Endothelial cell of umbilical vein (primary cell): ENCODE measurements around the gene NFE2L1. TPM values are rescaled to one million over a fixed set of nuclear protein-coding genes. Genes with fewer than 3 reads are reported as not detected.

Experiments used
- BruUV-seq: library from RNA; stranded (reverse); fragments of 400-500 nt; replicated peaks from 2 replicates; lab custom pipeline; 2021; lab: Mats Ljungman, UMichigan
- CTCF ChIA-PET: fragments of 300-600, 350-600 bp; sonication (Branson Sonifier 250); formaldehyde crosslinking; loops from one replicate; lab custom pipeline; 2021; ENCODE audit warnings: antibody characterized with exemption, inconsistent platforms; lab: Charles Lee
- POLR2A ChIA-PET: fragments of 300-600, 350-600 bp; sonication (Branson Sonifier 250); formaldehyde crosslinking; loops from one replicate; lab custom pipeline; 2021; ENCODE audit warnings: antibody characterized with exemption, inconsistent platforms; lab: Charles Lee
- DNase-seq: peaks from one replicate; pipeline ENCODE4 v3.0.0-alpha.2; 2011; ENCODE audit warnings: low read depth, low spot score
- FAIRE-seq: peaks from 2 replicates; lab custom pipeline; 2011; peaks lifted over from hg19 to GRCh38; lab: Jason Lieb, UNC
- H2AFZ ChIP-seq: 2 replicates; pipeline ENCODE4 v1.6.0; 2012; ENCODE audit warnings: low read depth, low read length, control low read depth, inconsistent platforms
- H3K27ac ChIP-seq: 2 replicates; pipeline ENCODE4 v1.5.1; 2011; ENCODE audit warnings: low read depth, mild to moderate bottlenecking, control low read depth, low read length, moderate library complexity; ENCODE audit not compliant: insufficient read depth
- H3K27me3 ChIP-seq, 2 experiments: 2 replicates each; pipeline versions ENCODE4 v1.6.0 to v1.6.1; 2011; ENCODE audit warnings: low read length in 2 of 2, mixed read lengths in 1 of 2; ENCODE audit not compliant: control insufficient read depth in 2 of 2, insufficient read depth in 2 of 2
- H3K36me3 ChIP-seq, 2 experiments: 2 replicates in 1 of 2; 3 replicates in 1 of 2; pipeline ENCODE4 v1.5.1; 2011; ENCODE audit warnings: low read length in 2 of 2, mild to moderate bottlenecking in 1 of 2, moderate library complexity in 1 of 2; ENCODE audit not compliant: control insufficient read depth in 2 of 2, insufficient read depth in 2 of 2; ENCODE audit errors: extremely low read depth in 1 of 2
- H3K4me1 ChIP-seq: 3 replicates; pipeline ENCODE4 v1.5.1; 2011; ENCODE audit warnings: mild to moderate bottlenecking, low read length; ENCODE audit not compliant: control insufficient read depth, insufficient read depth; ENCODE audit errors: extremely low read depth
- H3K4me2 ChIP-seq: 2 replicates; pipeline ENCODE4 v1.6.1; 2011; ENCODE audit warnings: low read length, control low read depth, mixed read lengths; ENCODE audit not compliant: insufficient read depth
- H3K4me3 ChIP-seq, 3 experiments: fragments of 200-600 bp in 1 of 3; sonication (generic), shearing (Covaris generic) in 1 of 3; replicated peaks in 1 of 3; 2 replicates each; pipeline ENCODE4 v1.5.1; 2011 to 2016; ENCODE audit warnings: control low read depth in 3 of 3, low read length in 3 of 3, mild to moderate bottlenecking in 2 of 3, inconsistent platforms in 1 of 3, low read depth in 1 of 3, moderate library complexity in 1 of 3; ENCODE audit not compliant: insufficient read depth in 1 of 3
- H3K79me2 ChIP-seq: 2 replicates; pipeline ENCODE4 v1.6.0; 2012; ENCODE audit warnings: low read length, inconsistent platforms; ENCODE audit not compliant: control insufficient read depth, insufficient read depth
- H3K9ac ChIP-seq: replicated peaks from 2 replicates; pipeline ENCODE3; 2011; ENCODE audit warnings: low read length, control low read depth; ENCODE audit not compliant: insufficient read depth; ENCODE audit errors: extremely low read depth
- H3K9me1 ChIP-seq: replicated peaks from 3 replicates; pipeline ENCODE4 v1.6.0; 2011; ENCODE audit warnings: mild to moderate bottlenecking, low read length; ENCODE audit not compliant: control insufficient read depth, insufficient read depth; ENCODE audit errors: extremely low read depth
- H3K9me3 ChIP-seq: replicated peaks from 2 replicates; pipeline ENCODE4 v1.5.1; 2012; ENCODE audit warnings: low read length, inconsistent platforms; ENCODE audit not compliant: control insufficient read depth, insufficient read depth
- H4K20me1 ChIP-seq: replicated peaks from 2 replicates; pipeline ENCODE3; 2011; ENCODE audit warnings: mild to moderate bottlenecking, low read length; ENCODE audit not compliant: control insufficient read depth, insufficient read depth; ENCODE audit errors: extremely low read depth
- GATA2 ChIP-seq: IDR thresholded peaks from 2 replicates; pipeline ENCODE4 v1.7.0; 2011; ENCODE audit warnings: low read depth, mild to moderate bottlenecking, moderate library complexity, mixed read lengths, low read length; ENCODE audit not compliant: insufficient read length, insufficient read depth
- POLR2A ChIP-seq: IDR thresholded peaks from 2 replicates; pipeline ENCODE4 v1.6.1; 2012; ENCODE audit warnings: low read depth, mild to moderate bottlenecking, control low read depth, low read length
- POLR2AphosphoS5 ChIP-seq: IDR thresholded peaks from 2 replicates; pipeline ENCODE4 v1.6.1; 2012; ENCODE audit warnings: low read depth, mild to moderate bottlenecking, control low read depth, low read length, moderate library complexity; ENCODE audit not compliant: insufficient read depth
- dilution Hi-C: fragments of 300-500 bp; cut with MboI; formaldehyde crosslinking; loops from one replicate; pipeline ENCODE4 v1.15.0; 2019; ENCODE audit warnings: low sequenced_read_pairs; ENCODE audit not compliant: extremely low pct_ligation_motif_present
- intact Hi-C: fragments of 100-400 bp; cut with micrococcal nuclease; formaldehyde crosslinking; loops from one replicate; pipeline ENCODE4 v1.10.0; 2022
- polyA plus RNA-seq, 4 experiments: library from polyadenylated mRNA; depleted of rRNA in 3 of 4; stranded (reverse) in 3 of 4; unstranded in 1 of 4; fragments of >200 nt; gene quantifications; 2 replicates each; pipeline versions ENCODE4 v1.2.1 to v1.2.3, GENCODE V29; 2011 to 2012; ENCODE audit warnings: missing spikeins in 1 of 4
- total RNA-seq: library from RNA; stranded (reverse); gene quantifications from 2 replicates; pipeline ENCODE4 v1.2.3, GENCODE V29; 2021
- TF ChIP-seq, protein P1 (sequence below), 2 donors: IDR thresholded peaks; 1 replicate in 1 of 2; 2 replicates in 1 of 2; pipeline ENCODE4 v1.5.1; 2011; ENCODE audit warnings: low read length in 2 of 2, mild to moderate bottlenecking in 2 of 2, moderate library complexity in 2 of 2, control low read depth in 1 of 2, inconsistent platforms in 1 of 2, low read depth in 1 of 2; ENCODE audit not compliant: insufficient read depth in 1 of 2; ENCODE audit errors: extremely low read depth in 1 of 2

Gene NFE2L1
- total and polyA plus RNA-seq, 2 donors (not counting 3 experiments of a cell fraction or from before 2014, with no cell fraction given) = 187 to 236 TPM

DNA sequence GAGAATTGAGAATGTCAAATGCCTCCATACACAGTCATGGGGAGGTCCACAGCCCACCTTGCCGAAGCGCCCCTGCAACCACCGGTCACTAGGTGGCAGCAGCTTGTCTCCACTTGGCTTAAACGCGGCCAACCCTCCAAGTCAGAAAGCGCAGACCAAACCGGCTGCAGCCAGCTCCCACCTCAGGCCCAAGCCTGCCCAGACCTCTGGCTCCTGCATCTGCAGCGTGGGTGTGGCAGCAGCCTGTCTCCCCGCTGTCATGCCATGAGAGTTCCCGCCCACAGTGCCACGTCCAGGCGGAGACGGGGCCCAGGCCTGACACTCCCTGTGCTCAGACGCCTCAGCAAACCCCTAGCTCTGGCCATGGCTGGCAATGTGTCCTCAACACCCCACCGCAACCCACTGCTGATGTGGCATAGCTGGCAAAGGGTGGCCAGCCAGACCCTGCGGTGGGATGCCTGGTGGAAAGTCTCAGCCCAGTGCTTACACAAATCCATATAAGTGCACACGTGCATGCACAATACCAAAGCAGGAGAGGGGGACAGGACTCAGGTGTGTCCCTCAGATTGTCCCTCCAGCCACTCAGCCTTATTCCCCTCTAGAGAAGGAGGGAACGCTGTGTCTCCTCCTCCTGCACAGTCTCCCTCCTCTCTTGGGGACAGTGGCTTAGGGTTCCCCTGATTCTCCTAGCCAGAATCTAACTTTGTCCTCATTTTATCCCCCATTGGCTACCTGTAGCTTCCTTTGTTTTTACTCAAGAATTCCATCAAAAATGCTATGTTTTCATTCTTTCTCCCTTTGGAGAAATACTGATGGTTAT lies 21.4 kb upstream of the NFE2L1 start:
- TF ChIP-seq, protein P1, sequence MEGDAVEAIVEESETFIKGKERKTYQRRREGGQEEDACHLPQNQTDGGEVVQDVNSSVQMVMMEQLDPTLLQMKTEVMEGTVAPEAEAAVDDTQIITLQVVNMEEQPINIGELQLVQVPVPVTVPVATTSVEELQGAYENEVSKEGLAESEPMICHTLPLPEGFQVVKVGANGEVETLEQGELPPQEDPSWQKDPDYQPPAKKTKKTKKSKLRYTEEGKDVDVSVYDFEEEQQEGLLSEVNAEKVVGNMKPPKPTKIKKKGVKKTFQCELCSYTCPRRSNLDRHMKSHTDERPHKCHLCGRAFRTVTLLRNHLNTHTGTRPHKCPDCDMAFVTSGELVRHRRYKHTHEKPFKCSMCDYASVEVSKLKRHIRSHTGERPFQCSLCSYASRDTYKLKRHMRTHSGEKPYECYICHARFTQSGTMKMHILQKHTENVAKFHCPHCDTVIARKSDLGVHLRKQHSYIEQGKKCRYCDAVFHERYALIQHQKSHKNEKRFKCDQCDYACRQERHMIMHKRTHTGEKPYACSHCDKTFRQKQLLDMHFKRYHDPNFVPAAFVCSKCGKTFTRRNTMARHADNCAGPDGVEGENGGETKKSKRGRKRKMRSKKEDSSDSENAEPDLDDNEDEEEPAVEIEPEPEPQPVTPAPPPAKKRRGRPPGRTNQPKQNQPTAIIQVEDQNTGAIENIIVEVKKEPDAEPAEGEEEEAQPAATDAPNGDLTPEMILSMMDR (IDR thresholded peaks at IDR 0.05; ENCODE audit: extremely low read depth in 1 of 2, insufficient read depth in 1 of 2, low read depth in 1 of 2, low read length in 2 of 2) = peak; percentile 87 to 98
- TF ChIP-seq GATA2 = no peak
- peak; percentile 34 for TF ChIP-seq POLR2AphosphoS5
- TF ChIP-seq POLR2A = no peak
- Histone ChIP-seq H3K79me2 (no peaks in the 10 kb centered on the region), H2AFZ (peak overlapping the region; percentile 4), H3K4me2 (no peak overlapping the region), H3K9me3 (no peaks in the 10 kb centered on the region), H4K20me1 (no peaks in the 10 kb centered on the region), H3K4me3 (no peak overlapping the region), H3K9ac (no peak overlapping the region), H3K36me3 (no peaks in the 10 kb centered on the region), H3K4me1 (peaks cover 26% of the 10 kb centered on the region), H3K9me1 (no peaks in the 10 kb centered on the region), H3K27me3 (no peaks in the 10 kb centered on the region), H3K27ac (no peak overlapping the region)
- POLR2A ChIA-PET = interaction anchor here (1.3 kb wide), 1 partner anchor 23 kb away, joined by 6 read pairs; no protein-coding TSS in a partner anchor
- DNase-seq = peak; percentile 79
- intact Hi-C loops (loop anchor here (1.0 to 10.0 kb wide), 4 partner anchors 48 to 308 kb away; no protein-coding TSS in a partner anchor), dilution Hi-C loops (no loop called here)
- CTCF ChIA-PET = interaction anchor here (0.6 to 7.3 kb wide), 34 partner anchors 8 to 603 kb away, joined by 3 to 210 read pairs (median 4); partner anchors contain the start of genes CBX1, NFE2L1 and SNX11
- peak; percentile 94 for FAIRE-seq
- BruUV-seq = no TSS peak
